LNCaP clone FGC (cell line): Measurements from ENCODE around the gene INKA1.

Experiments
- DNase-seq: peaks from one replicate; pipeline ENCODE4 v3.0.0-alpha.2; 2011; ENCODE audit warnings: low read depth
- H3K4me3 ChIP-seq: 2 replicates; pipeline ENCODE4 v1.5.1; 2011; ENCODE audit warnings: mild to moderate bottlenecking, low read depth, low read length, control low read depth
- CTCF ChIP-seq: IDR thresholded peaks from 2 replicates; pipeline ENCODE4 v1.5.1; 2012; ENCODE audit warnings: mild to moderate bottlenecking; ENCODE audit not compliant: control insufficient read depth, insufficient read depth; ENCODE audit errors: extremely low read depth

The INKA1 gene

GRCh38 chr3:49841806-49842205, 38.7 kb downstream of the INKA1 start:
- no peak for DNase-seq
- no peak for TF ChIP-seq CTCF
- no peak overlapping the region for H3K4me3 ChIP-seq

- TF ChIP-seq CTCF, result no peak
- DNase-seq, result no peak
- H3K4me3 ChIP-seq, result no peak overlapping the region
Measured at GRCh38 chr3:49842843-49843517, 39.9 kb downstream of the INKA1 start.

- H3K4me3 ChIP-seq, result no peak overlapping the region
- no peak for DNase-seq
- no peak for TF ChIP-seq CTCF
Measured at GRCh38 chr3:49844464-49845183, 41.6 kb downstream of the INKA1 start.

GRCh38 chr3:49845694-49846093, 42.6 kb downstream of the INKA1 start:
- H3K4me3 ChIP-seq, result no peak overlapping the region
- DNase-seq, result no peak
- TF ChIP-seq CTCF, result no peak
